Mesendoderm (in vitro differentiated cells): ENCODE data around the gene SLC35F4.
"Not testable (repeated sequence)": the region's sequence is repeated elsewhere in the genome, so short reads cannot be mapped to it uniquely, and the experiment has no call there.

Experiments used
- DNase-seq: peaks from one replicate; pipeline ENCODE4 v3.0.0; 2013
- H2AK5ac ChIP-seq: 2 replicates; pipeline ENCODE4 v1.6.1; 2013; ENCODE audit warnings: low read length, inconsistent platforms
- H2BK120ac ChIP-seq: 2 replicates; pipeline ENCODE4 v1.6.1; 2013; ENCODE audit warnings: low read depth, mild to moderate bottlenecking, low read length, moderate library complexity, mixed read lengths
- H2BK15ac ChIP-seq: replicated peaks from 2 replicates; pipeline ENCODE4 v1.6.1; 2013; ENCODE audit warnings: low read depth, mild to moderate bottlenecking, moderate library complexity
- H2BK5ac ChIP-seq: 2 replicates; pipeline ENCODE4 v1.6.1; 2013; ENCODE audit warnings: low read length, inconsistent platforms
- H3K18ac ChIP-seq: 2 replicates; pipeline ENCODE4 v1.6.1; 2013; ENCODE audit warnings: mild to moderate bottlenecking, low read length, mixed read lengths
- H3K23ac ChIP-seq: one replicate; pipeline ENCODE4 v1.6.1; 2013; ENCODE audit warnings: low read length
- H3K27ac ChIP-seq: 2 replicates; pipeline ENCODE4 v1.5.1; 2013; ENCODE audit warnings: low read depth, mild to moderate bottlenecking, inconsistent platforms, low read length, moderate library complexity
- H3K27me3 ChIP-seq: 2 replicates; pipeline ENCODE4 v1.6.1; 2013; ENCODE audit warnings: low read length, control low read depth, mild to moderate bottlenecking, inconsistent platforms; ENCODE audit not compliant: insufficient read depth, poor library complexity
- H3K36me3 ChIP-seq: 2 replicates; pipeline ENCODE4 v1.6.1; 2013; ENCODE audit warnings: low read length, inconsistent platforms; ENCODE audit not compliant: control insufficient read depth, insufficient read depth
- H3K4ac ChIP-seq: one replicate; pipeline ENCODE4 v1.6.1; 2013; ENCODE audit warnings: low read depth, mild to moderate bottlenecking, low read length, moderate library complexity
- H3K4me1 ChIP-seq: 2 replicates; pipeline ENCODE4 v1.6.1; 2013; ENCODE audit warnings: low read depth, low read length, inconsistent platforms; ENCODE audit not compliant: control insufficient read depth
- H3K4me2 ChIP-seq: 2 replicates; pipeline ENCODE4 v1.6.1; 2013; ENCODE audit warnings: low read length
- H3K4me3 ChIP-seq: 2 replicates; pipeline ENCODE4 v1.5.1; 2013; ENCODE audit warnings: mild to moderate bottlenecking, low read length
- H3K56ac ChIP-seq: one replicate; pipeline ENCODE4 v1.6.1; 2013; ENCODE audit warnings: low read length
- H3K79me1 ChIP-seq: 2 replicates; pipeline ENCODE4 v1.6.1; 2013; ENCODE audit warnings: low read length, inconsistent platforms
- H3K79me2 ChIP-seq: 2 replicates; pipeline ENCODE4 v1.6.1; 2013; ENCODE audit warnings: mild to moderate bottlenecking, low read length; ENCODE audit not compliant: control insufficient read depth, insufficient read depth
- H3K9ac ChIP-seq: 2 replicates; pipeline ENCODE4 v1.6.1; 2013; ENCODE audit warnings: low read length, inconsistent platforms
- H4K5ac ChIP-seq: one replicate; pipeline ENCODE4 v1.6.1; 2013; ENCODE audit warnings: low read length
- H4K8ac ChIP-seq: one replicate; pipeline ENCODE4 v1.6.1; 2013; ENCODE audit warnings: low read depth, mild to moderate bottlenecking, control low read depth, low read length, moderate library complexity
- whole genome bisulfite sequencing: extraction: QIAGEN DNeasy Blood & Tissue Kit; methylation state at CpG from one replicate; pipeline ENCODE4 v1.1.7; 2013; ENCODE audit warnings: low lambda C conversion rate, missing lambda C conversion rate; ENCODE audit not compliant: insufficient coverage; ENCODE audit errors: extremely low coverage; 5-methylcytosine and 5-hydroxymethylcytosine counted together

SLC35F4 gene

DNA sequence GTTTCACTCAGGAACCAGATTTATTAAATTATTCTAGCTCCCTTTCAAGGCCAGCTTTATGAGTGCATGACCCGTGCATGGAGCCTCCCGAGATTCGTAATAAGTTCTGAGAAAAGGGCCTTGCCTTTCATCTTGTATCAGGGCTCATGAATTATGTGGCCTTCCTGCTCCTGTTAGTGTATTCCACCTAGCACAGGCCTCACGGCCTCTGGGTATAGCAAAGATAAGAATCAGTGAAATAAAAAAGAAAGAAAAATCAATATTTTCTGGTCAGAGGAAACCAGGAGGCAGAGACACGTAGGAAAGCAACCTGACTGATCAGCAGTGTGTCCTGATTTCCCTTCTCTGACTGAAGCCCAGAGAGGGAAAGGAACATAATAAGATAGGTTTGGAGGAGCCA is 111.4 kb downstream of the SLC35F4 start:
- peak overlapping the region; percentile 2 for H3K18ac ChIP-seq
- no peaks in the 10 kb centered on the region for H3K4me1 ChIP-seq
- no peak overlapping the region for H2BK15ac ChIP-seq
- no peak overlapping the region for H3K9ac ChIP-seq
- H3K23ac ChIP-seq = no peak overlapping the region
- no peak overlapping the region for H3K27ac ChIP-seq
- no CpG with 5 or more reads among the region's 5 CpGs for WGBS
- H2AK5ac ChIP-seq = no peak overlapping the region
- H2BK120ac ChIP-seq = no peak overlapping the region
- no peak overlapping the region for H3K4ac ChIP-seq
- H3K4me2 ChIP-seq = no peak overlapping the region
- no peak overlapping the region for H4K5ac ChIP-seq
- no peaks in the 10 kb centered on the region for H3K79me2 ChIP-seq
- no peak overlapping the region for H3K4me3 ChIP-seq
- H3K36me3 ChIP-seq = no peaks in the 10 kb centered on the region
- H3K56ac ChIP-seq = no peak overlapping the region
- no peak for DNase-seq
- no peaks in the 10 kb centered on the region for H3K27me3 ChIP-seq
- no peak overlapping the region for H2BK5ac ChIP-seq
- H3K79me1 ChIP-seq = no peaks in the 10 kb centered on the region
- H4K8ac ChIP-seq = no peak overlapping the region

DNA sequence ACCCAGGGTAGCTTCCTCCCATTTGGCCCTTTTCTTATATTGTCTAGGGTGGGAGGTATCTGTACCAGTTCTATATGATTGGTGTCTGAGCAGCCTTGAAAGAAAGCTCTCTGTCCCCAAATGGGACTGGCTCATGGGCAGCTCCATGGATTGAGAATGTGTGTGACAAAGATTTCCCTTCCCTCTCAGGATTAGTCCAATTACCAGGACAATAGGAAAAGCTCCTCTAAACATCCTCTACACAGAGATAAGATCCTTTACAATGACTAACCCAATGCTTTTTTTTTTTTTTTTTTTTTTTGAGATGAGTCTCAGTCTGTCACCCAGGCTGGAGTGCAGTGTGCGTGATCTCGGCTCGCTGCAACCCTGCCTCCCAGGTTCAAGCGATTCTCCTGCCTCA is 112.1 kb downstream of the SLC35F4 start:
- Histone ChIP-seq H3K79me2 (no peaks in the 10 kb centered on the region), H3K27ac (no peak overlapping the region), H3K9ac (no peak overlapping the region), H3K18ac (no peak overlapping the region), H4K5ac (no peak overlapping the region), H3K23ac (no peak overlapping the region), H3K36me3 (no peaks in the 10 kb centered on the region), H3K4ac (no peak overlapping the region), H3K27me3 (no peaks in the 10 kb centered on the region), H2BK120ac (no peak overlapping the region), H3K56ac (peak overlapping the region; percentile 4), H2BK5ac (no peak overlapping the region), H3K79me1 (no peaks in the 10 kb centered on the region), H2AK5ac (no peak overlapping the region), H3K4me3 (no peak overlapping the region), H3K4me2 (no peak overlapping the region), H4K8ac (no peak overlapping the region), H2BK15ac (no peak overlapping the region), H3K4me1 (no peaks in the 10 kb centered on the region)
- no CpG with 5 or more reads among the region's 4 CpGs for WGBS
- peak; percentile 66 for DNase-seq

DNA sequence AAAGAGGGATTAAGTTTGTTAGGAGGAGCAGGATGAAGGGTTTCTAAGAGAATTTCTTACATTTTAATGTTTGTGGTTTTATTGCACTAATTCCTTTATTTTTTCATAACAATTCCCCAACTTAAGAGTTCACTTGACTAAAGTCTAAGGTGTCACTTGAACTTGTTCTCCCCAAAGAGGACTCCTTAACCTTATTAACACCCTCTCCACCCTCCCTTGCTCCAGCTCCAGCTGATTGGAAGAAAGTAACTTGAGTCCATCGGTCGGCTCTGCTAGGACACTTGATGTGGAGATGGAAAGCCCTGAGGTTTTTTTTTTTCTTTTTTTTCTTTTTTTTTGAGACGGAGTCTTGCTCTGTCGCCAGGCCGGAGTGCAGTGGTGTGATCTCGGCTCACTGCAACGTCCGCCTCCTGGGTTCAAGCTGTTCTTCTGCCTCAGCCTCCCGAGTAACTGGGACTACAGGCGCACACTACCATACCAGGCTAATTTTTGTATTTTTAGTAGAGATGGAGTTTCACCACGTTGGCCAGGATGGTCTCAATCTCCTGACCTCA is 113.7 kb downstream of the SLC35F4 start:
- H3K4me3 ChIP-seq, H3K36me3 ChIP-seq, H3K79me2 ChIP-seq, H4K8ac ChIP-seq, H3K9ac ChIP-seq, H3K23ac ChIP-seq, H2BK15ac ChIP-seq, H3K4ac ChIP-seq, H3K27ac ChIP-seq, H3K79me1 ChIP-seq, H3K4me2 ChIP-seq, H3K18ac ChIP-seq, H2BK5ac ChIP-seq, H3K4me1 ChIP-seq, H3K56ac ChIP-seq, H3K27me3 ChIP-seq, H2AK5ac ChIP-seq, H4K5ac ChIP-seq, DNase-seq, H2BK120ac ChIP-seq: not testable (repeated sequence)
- WGBS = no CpG with 5 or more reads among the region's 11 CpGs

DNA sequence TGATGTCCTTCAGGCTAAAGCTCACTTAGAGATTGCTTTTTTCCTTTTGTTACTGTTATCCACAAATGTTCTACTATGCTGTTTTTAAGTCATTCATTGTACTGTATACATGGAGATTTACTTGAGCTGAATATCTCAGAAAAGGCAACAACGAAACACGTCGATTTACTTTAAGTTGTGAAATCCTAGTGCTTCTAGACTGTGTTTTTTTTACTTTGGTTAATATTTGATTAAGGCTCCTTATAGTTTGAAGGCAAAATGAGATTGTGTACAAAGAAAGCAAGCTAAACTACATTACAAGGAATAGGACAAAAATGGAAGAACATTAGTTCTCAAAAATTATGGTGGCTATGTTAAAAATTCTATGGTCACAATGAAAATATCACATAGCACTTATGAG is 114.5 kb downstream of the SLC35F4 start:
- Histone ChIP-seq H3K4me2 (no peak overlapping the region), H2BK120ac (no peak overlapping the region), H3K79me2 (no peaks in the 10 kb centered on the region), H3K79me1 (no peaks in the 10 kb centered on the region), H4K8ac (no peak overlapping the region), H2BK15ac (no peak overlapping the region), H3K36me3 (no peaks in the 10 kb centered on the region), H3K56ac (no peak overlapping the region), H3K4me1 (no peaks in the 10 kb centered on the region), H3K23ac (no peak overlapping the region), H3K18ac (no peak overlapping the region), H2BK5ac (no peak overlapping the region), H3K4ac (no peak overlapping the region), H2AK5ac (no peak overlapping the region), H3K27me3 (no peaks in the 10 kb centered on the region), H4K5ac (no peak overlapping the region), H3K27ac (no peak overlapping the region), H3K9ac (no peak overlapping the region), H3K4me3 (no peak overlapping the region)
- no peak for DNase-seq
- WGBS = no CpG with 5 or more reads among the region's 3 CpGs

DNA sequence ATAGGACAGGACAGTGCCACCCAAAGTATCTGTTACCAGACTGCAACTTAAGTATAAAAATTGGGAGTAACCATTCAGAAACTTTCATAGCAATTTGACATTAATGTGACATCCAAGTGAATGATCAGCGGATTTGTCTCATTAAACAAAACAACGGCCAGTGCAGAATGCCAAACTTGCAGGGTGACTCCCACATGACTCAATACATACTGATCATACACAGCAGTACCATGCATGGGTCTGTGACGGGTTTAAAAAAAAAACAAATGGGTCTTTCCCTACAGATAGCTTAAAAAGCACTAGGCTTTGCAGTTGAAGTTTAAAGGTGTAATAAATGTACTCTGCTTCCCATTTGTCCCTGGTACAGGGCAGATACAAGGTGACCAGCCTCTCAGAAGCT is 116.6 kb downstream of the SLC35F4 start:
- H3K4me3 ChIP-seq = no peak overlapping the region
- no peak overlapping the region for H3K56ac ChIP-seq
- no peak overlapping the region for H4K5ac ChIP-seq
- no peak overlapping the region for H2BK15ac ChIP-seq
- no peak overlapping the region for H3K18ac ChIP-seq
- H3K23ac ChIP-seq = no peak overlapping the region
- H3K79me2 ChIP-seq = no peaks in the 10 kb centered on the region
- no peak overlapping the region for H4K8ac ChIP-seq
- no peak overlapping the region for H3K27ac ChIP-seq
- H3K4ac ChIP-seq = no peak overlapping the region
- no peaks in the 10 kb centered on the region for H3K36me3 ChIP-seq
- no peak overlapping the region for H3K9ac ChIP-seq
- no CpG with 5 or more reads among the region's 3 CpGs for WGBS
- DNase-seq = no peak
- no peaks in the 10 kb centered on the region for H3K27me3 ChIP-seq
- no peak overlapping the region for H2BK5ac ChIP-seq
- no peak overlapping the region for H2AK5ac ChIP-seq
- no peaks in the 10 kb centered on the region for H3K79me1 ChIP-seq
- H3K4me1 ChIP-seq = no peaks in the 10 kb centered on the region
- H2BK120ac ChIP-seq = no peak overlapping the region
- no peak overlapping the region for H3K4me2 ChIP-seq

DNA sequence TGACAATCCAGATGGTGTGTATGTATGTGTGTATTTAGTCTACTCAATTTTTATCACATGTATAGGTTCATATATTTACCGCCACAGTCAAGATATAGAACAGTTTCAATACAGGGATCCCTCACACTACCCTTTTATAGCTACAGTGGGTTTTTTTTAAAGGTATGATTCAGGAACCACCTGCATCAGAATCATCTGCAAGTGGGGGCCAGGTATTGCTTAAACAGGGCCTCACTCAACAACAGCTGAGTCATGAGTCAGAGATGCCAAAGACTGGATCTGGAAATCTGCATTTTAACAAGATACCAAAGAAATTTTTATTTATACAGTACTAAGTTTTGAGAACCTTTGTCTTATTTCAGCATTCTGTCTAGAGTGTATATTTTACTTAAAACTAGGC is 117.6 kb downstream of the SLC35F4 start:
- Histone ChIP-seq H3K27me3 (no peaks in the 10 kb centered on the region), H3K79me2 (no peaks in the 10 kb centered on the region), H3K9ac (no peak overlapping the region), H4K5ac (no peak overlapping the region), H3K23ac (no peak overlapping the region), H2AK5ac (no peak overlapping the region), H2BK5ac (no peak overlapping the region), H3K27ac (no peak overlapping the region), H3K18ac (no peak overlapping the region), H2BK15ac (no peak overlapping the region), H3K4ac (no peak overlapping the region), H3K79me1 (no peaks in the 10 kb centered on the region), H2BK120ac (no peak overlapping the region), H3K4me3 (no peak overlapping the region), H4K8ac (no peak overlapping the region), H3K4me1 (no peaks in the 10 kb centered on the region), H3K56ac (no peak overlapping the region), H3K4me2 (no peak overlapping the region), H3K36me3 (no peaks in the 10 kb centered on the region)
- no peak for DNase-seq
- no CpG with 5 or more reads among the region's 1 CpG for WGBS
